Transverse colon (tissue), 4 donors: Measurements from ENCODE around the gene KRTAP12-2. TPM values are rescaled to one million over a fixed set of nuclear protein-coding genes. Genes with fewer than 3 reads are reported as not detected.
"Not testable (repeated sequence)": the region's sequence is repeated elsewhere in the genome, so short reads cannot be mapped to it uniquely, and the experiment has no call there.

ENCODE experiments used
- DNase-seq: peaks from one replicate; pipeline ENCODE4 v3.0.0-alpha.2; 2019
- H3K27ac ChIP-seq, 4 donors: fragments of 200-600 bp; sonication (generic); 2 replicates each; pipeline ENCODE4 v1.5.1; 2016 to 2018; ENCODE audit warnings: inconsistent platforms in 4 of 4
- H3K27me3 ChIP-seq: fragments of 200-600 bp; sonication (generic); 2 replicates; pipeline ENCODE4 v1.5.1; 2017; ENCODE audit warnings: inconsistent platforms
- H3K36me3 ChIP-seq, 4 donors: fragments of 200-600 bp; sonication (generic); 2 replicates each; pipeline ENCODE4 v1.5.1; 2017 to 2019; ENCODE audit warnings: inconsistent platforms in 4 of 4
- H3K4me1 ChIP-seq, 4 donors: fragments of 200-600 bp; sonication (generic); 2 replicates each; pipeline ENCODE4 v1.5.1; 2017 to 2020; ENCODE audit warnings: inconsistent platforms in 4 of 4
- H3K4me3 ChIP-seq, 4 donors: fragments of 200-600 bp; sonication (generic); 1 replicate in 1 of 4; 2 replicates in 3 of 4; pipeline versions ENCODE4 v1.5.1 to v1.6.1; 2017 to 2019; ENCODE audit warnings: inconsistent platforms in 4 of 4
- H3K9me3 ChIP-seq, 2 donors: fragments of 200-600 bp; sonication (generic); 2 replicates each; pipeline ENCODE4 v1.5.1; 2017 to 2019; ENCODE audit warnings: inconsistent platforms in 2 of 2
- EP300 ChIP-seq: sonication (generic); formaldehyde crosslinking; IDR thresholded peaks from one replicate; pipeline ENCODE4 v1.6.1; 2017; ENCODE audit warnings: antibody characterized with exemption, low read depth
- POLR2A ChIP-seq: fragments of 450-650 bp; IDR thresholded peaks from one replicate; pipeline ENCODE4 v1.6.1; 2016; ENCODE audit warnings: antibody characterized with exemption, mild to moderate bottlenecking, moderate library complexity
- POLR2AphosphoS5 ChIP-seq, 3 donors: sonication (generic); formaldehyde crosslinking; IDR thresholded peaks; one replicate each; pipeline ENCODE4 v1.6.1; 2016; ENCODE audit warnings: antibody characterized with exemption in 3 of 3
- WGBS, 2 donors: methylation state at CpG; one replicate each; pipeline ENCODE4 v1.1.5; 2018; ENCODE audit warnings: low coverage in 1 of 2; 5-methylcytosine and 5-hydroxymethylcytosine counted together
- in situ Hi-C, 4 donors: fragments of 200-750 bp; cut with MboI; loops; one replicate each; pipeline versions ENCODE4 v1.15.0 to v1.15.1; 2017; ENCODE audit warnings: low sequenced_read_pairs in 3 of 4, low pct_ligation_motif_present in 1 of 4, low pct_unique_long_range_greater_than_20kb in 1 of 4
- intact Hi-C: fragments of 100-400 bp; cut with DNase I; formaldehyde crosslinking; loops from one replicate; pipeline ENCODE4 v1.15.1; 2023; ENCODE audit warnings: low total_unique reads
- total RNA-seq, 4 donors: library from RNA; depleted of rRNA; stranded (reverse); fragments of >200 nt; gene quantifications; one replicate each; pipeline ENCODE4 v1.1.0, GENCODE V29; 2016
- TF ChIP-seq, protein P1 (sequence below), 5 experiments: fragments of 200-600 bp in 3 of 5; fragments of 450-650 bp in 2 of 5; sonication (generic) in 3 of 5; IDR thresholded peaks; 1 replicate in 2 of 5; 2 replicates in 3 of 5; pipeline ENCODE4 v1.5.1; 2016 to 2017; ENCODE audit warnings: antibody characterized with exemption in 5 of 5, inconsistent platforms in 3 of 5, mild to moderate bottlenecking in 2 of 5, moderate library complexity in 1 of 5

KRTAP12-2 gene
- total RNA-seq, 4 donors from 2014 or later, result not detected

DNA sequence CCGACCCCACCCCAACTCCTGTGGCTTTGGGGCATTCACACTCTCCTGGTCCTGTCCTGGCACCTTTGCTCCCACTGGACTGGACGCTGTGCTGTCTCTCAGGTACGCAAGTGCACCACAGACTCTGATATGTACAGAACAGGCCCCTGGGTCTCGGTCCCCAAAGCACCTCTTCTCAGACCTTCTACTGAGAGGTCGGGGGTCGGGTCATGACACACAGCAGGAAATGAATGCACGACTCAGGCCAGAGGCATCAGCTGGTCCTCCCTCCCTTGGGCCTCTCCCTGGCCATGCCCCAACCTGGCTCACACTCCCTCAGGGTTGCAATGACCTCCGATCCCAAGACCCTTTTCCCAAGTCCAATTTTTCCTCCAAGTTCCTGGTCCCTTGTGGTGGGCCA lies 28.5 kb upstream of the KRTAP12-2 start:
- peaks cover 66% of the 10 kb centered on the region for H3K27me3 ChIP-seq
- H3K4me1 ChIP-seq, result no peaks in the 10 kb centered on the region
- WGBS, 2 donors, result 78 to 88% methylated on average over 1 to 8 of the region's 8 CpGs
- intact Hi-C loops, result no loop called here
- DNase-seq, result no peak
- H3K4me3 ChIP-seq, result no peak overlapping the region
- TF ChIP-seq POLR2AphosphoS5 (IDR thresholded peaks at IDR 0.05) (no peak), POLR2A (no peak), EP300 (no peak)
- TF ChIP-seq, protein P1, sequence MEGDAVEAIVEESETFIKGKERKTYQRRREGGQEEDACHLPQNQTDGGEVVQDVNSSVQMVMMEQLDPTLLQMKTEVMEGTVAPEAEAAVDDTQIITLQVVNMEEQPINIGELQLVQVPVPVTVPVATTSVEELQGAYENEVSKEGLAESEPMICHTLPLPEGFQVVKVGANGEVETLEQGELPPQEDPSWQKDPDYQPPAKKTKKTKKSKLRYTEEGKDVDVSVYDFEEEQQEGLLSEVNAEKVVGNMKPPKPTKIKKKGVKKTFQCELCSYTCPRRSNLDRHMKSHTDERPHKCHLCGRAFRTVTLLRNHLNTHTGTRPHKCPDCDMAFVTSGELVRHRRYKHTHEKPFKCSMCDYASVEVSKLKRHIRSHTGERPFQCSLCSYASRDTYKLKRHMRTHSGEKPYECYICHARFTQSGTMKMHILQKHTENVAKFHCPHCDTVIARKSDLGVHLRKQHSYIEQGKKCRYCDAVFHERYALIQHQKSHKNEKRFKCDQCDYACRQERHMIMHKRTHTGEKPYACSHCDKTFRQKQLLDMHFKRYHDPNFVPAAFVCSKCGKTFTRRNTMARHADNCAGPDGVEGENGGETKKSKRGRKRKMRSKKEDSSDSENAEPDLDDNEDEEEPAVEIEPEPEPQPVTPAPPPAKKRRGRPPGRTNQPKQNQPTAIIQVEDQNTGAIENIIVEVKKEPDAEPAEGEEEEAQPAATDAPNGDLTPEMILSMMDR (IDR thresholded peaks at IDR 0.05), result no peak
- peaks cover 10% of the 10 kb centered on the region in 2 donors for H3K9me3 ChIP-seq
- in situ Hi-C loops, result loop anchor here in 2 of 4 donors (25.0 kb wide), 1 partner anchor 108 kb away; the partner anchor contains the start of genes KRTAP10-5 (in 2 of the 2) and KRTAP10-6 (in 2 of the 2)
- no peak overlapping the region for H3K27ac ChIP-seq
- no peaks in the 10 kb centered on the region for H3K36me3 ChIP-seq

DNA sequence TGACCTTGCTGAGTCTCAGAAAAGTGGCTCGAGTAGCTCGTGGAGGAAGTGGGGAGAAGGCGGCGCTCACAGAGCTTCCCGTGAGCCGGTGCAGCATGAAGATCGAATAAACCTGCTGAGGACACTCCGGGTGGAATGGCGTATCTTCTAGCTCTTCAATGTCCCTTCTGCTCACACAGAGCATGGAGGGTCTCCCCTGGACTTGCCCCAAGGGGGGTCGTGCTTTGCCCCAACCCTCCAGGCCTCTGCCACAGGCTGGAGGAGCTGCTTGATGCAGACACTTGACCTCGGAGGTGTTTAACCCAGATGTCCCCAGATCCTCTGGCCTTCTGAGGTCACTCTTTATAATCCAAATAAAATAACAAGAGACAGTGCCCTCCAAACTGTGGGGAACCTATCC lies 28.0 kb upstream of the KRTAP12-2 start:
- 59% methylated on average over 11 of the region's 11 CpGs; no CpG with 5 or more reads in 1 of the 2 donors for WGBS, 2 donors
- Histone ChIP-seq H3K27me3 (peaks cover 65% of the 10 kb centered on the region), H3K4me3 (no peak overlapping the region), H3K36me3 (no peaks in the 10 kb centered on the region), H3K4me1 (no peaks in the 10 kb centered on the region), H3K27ac (no peak overlapping the region), H3K9me3 (peaks cover 10% of the 10 kb centered on the region in 2 donors)
- TF ChIP-seq EP300 (no peak), POLR2AphosphoS5 (IDR thresholded peaks at IDR 0.05) (no peak), POLR2A (no peak)
- TF ChIP-seq, protein P1 (IDR thresholded peaks at IDR 0.05), result no peak
- DNase-seq, result no peak
- intact Hi-C loops (no loop called here), in situ Hi-C loops (loop anchor here in 2 of 4 donors (25.0 kb wide), 1 partner anchor 107 kb away; the partner anchor contains the start of genes KRTAP10-5 (in 2 of the 2) and KRTAP10-6 (in 2 of the 2))

DNA sequence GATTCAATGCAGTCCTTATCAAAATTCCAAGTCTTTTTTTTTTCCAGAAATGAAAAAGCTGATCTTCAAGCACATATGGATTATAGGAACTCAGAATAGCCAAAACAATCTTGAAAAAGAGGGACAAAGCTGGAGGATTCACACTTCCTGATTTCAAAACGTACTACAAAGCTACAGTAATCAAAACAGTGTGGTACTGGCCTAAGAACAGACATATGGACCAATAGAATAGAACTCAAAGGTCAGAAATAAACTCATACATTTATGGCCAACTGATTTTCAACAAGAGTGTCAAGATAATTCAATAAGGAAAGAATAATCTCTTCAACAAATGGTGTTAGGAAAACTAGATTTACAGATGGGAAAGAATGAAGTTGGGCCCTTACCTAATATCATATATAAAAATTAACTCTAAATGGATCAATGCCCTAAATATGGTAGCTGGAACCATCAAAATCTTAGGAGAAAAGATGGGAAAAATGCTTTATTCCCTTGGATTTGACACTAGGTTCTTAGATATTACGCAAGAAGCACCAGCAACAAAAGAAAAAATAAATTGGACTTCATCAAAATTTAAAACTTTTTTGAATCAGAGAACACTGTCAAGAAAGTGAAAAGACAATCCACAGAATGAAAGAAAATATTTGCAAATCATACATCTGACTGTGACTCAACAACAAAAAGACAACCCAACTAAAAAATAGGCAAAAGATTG lies 26.2 kb upstream of the KRTAP12-2 start:
- WGBS, 2 donors, result 50 to 60% methylated on average over 2 of the region's 2 CpGs
- Histone ChIP-seq H3K27me3 (peaks cover 55% of the 10 kb centered on the region), H3K4me1 (no peaks in the 10 kb centered on the region), H3K9me3 (peaks cover 10% of the 10 kb centered on the region in 2 donors), H3K36me3 (no peaks in the 10 kb centered on the region), H3K27ac (no peak overlapping the region), H3K4me3 (no peak overlapping the region)
- no peak for DNase-seq
- intact Hi-C loops, result no loop called here
- in situ Hi-C loops, result loop anchor here in 2 of 4 donors (25.0 kb wide), 1 partner anchor 106 kb away; the partner anchor contains the start of genes KRTAP10-5 (in 2 of the 2) and KRTAP10-6 (in 2 of the 2)
- TF ChIP-seq POLR2AphosphoS5 (IDR thresholded peaks at IDR 0.05) (no peak), EP300 (no peak), POLR2A (no peak)
- TF ChIP-seq, protein P1 (IDR thresholded peaks at IDR 0.05), result no peak

DNA sequence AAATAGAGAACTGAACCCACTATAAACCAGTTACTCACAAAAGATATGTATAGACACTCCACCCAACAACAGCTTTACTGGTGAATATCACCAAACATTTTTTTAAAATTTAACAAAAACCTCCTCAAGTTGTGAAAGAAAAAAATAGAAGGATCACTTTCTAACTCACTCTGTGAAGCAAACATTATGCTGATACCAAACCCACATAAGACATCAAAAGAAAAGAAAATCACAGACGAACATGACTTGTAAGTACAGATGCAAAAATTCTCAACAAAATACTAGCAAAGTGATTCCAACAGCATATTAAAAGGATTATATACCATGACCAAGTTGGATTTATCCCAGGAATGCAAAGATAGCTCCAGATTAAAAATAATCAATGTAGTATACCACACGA lies 25.0 kb upstream of the KRTAP12-2 start:
- Histone ChIP-seq H3K9me3 (peaks cover 10% of the 10 kb centered on the region in 2 donors), H3K27me3 (peaks cover 52% of the 10 kb centered on the region), H3K27ac (no peak overlapping the region), H3K4me3 (no peak overlapping the region), H3K36me3 (no peaks in the 10 kb centered on the region), H3K4me1 (no peaks in the 10 kb centered on the region)
- TF ChIP-seq EP300, result no peak
- TF ChIP-seq POLR2AphosphoS5 (IDR thresholded peaks at IDR 0.05), result no peak
- no peak for TF ChIP-seq POLR2A
- TF ChIP-seq, protein P1 (IDR thresholded peaks at IDR 0.05), result no peak
- intact Hi-C loops, result no loop called here
- WGBS, 2 donors, result 48 to 50% methylated on average over 2 of the region's 2 CpGs
- in situ Hi-C loops, result loop anchor here in 2 of 4 donors (25.0 kb wide), 1 partner anchor 104 kb away; the partner anchor contains the start of genes KRTAP10-5 (in 2 of the 2) and KRTAP10-6 (in 2 of the 2)
- no peak for DNase-seq

DNA sequence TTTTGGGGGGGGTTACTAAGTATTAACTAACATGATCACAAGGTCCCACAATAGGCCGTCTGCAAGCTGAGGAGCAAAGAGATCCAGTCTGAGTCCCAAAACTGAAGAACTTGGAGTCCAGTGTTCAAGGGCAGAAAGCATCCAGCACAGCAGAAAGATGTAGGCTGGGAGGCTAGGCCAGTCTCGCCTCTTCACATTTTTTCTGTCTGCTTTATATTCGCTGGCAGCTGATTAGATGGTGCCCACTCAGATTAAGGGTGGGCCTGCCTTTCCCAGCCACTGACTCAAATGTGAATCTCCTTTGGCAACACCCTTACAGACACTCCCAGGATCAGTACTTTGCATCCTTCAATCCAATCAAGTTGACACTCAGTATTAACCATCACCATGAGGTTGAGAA lies 23.0 kb upstream of the KRTAP12-2 start:
- peaks cover 10% of the 10 kb centered on the region in 2 donors for H3K9me3 ChIP-seq
- H3K36me3 ChIP-seq, H3K4me1 ChIP-seq, intact Hi-C loops, H3K27ac ChIP-seq, H3K4me3 ChIP-seq, DNase-seq: not testable (repeated sequence)
- in situ Hi-C loops, result loop anchor here in 2 of 4 donors (25.0 kb wide), 1 partner anchor 102 kb away; the partner anchor contains the start of genes KRTAP10-5 (in 2 of the 2) and KRTAP10-6 (in 2 of the 2)
- peaks cover 38% of the 10 kb centered on the region for H3K27me3 ChIP-seq
- WGBS, 2 donors, result 80% methylated on average over 3 of the region's 3 CpGs; no CpG with 5 or more reads in 1 of the 2 donors
